KMS-11 (cell line): ENCODE measurements around the gene BCAN.

Source experiments
- H2AFZ ChIP-seq: fragments of 200-600 bp; sonication (generic); 2 replicates; pipeline ENCODE4 v1.6.1; 2016; ENCODE audit warnings: antibody characterized with exemption, mixed run types, low read depth
- H3K27ac ChIP-seq: fragments of 200-600 bp; sonication (generic); 2 replicates; pipeline ENCODE4 v1.6.1; 2016; ENCODE audit warnings: mild to moderate bottlenecking, mixed run types
- H3K27me3 ChIP-seq: fragments of 200-600 bp; sonication (generic); 2 replicates; pipeline ENCODE4 v1.6.1; 2017; ENCODE audit warnings: mild to moderate bottlenecking, low read depth, mixed run types, moderate library complexity; ENCODE audit not compliant: insufficient read depth
- H3K36me3 ChIP-seq: fragments of 200-600 bp; sonication (generic); 2 replicates; pipeline ENCODE4 v1.6.1; 2017; ENCODE audit warnings: mild to moderate bottlenecking, mixed run types; ENCODE audit not compliant: insufficient read depth
- H3K4me1 ChIP-seq: fragments of 200-600 bp; sonication (generic); 2 replicates; pipeline ENCODE4 v1.6.1; 2016; ENCODE audit warnings: mild to moderate bottlenecking, low read depth, mixed run types; ENCODE audit not compliant: poor library complexity, severe bottlenecking
- H3K4me2 ChIP-seq: fragments of 200-600 bp; sonication (generic); 2 replicates; pipeline ENCODE4 v1.7.0; 2016; ENCODE audit warnings: mild to moderate bottlenecking, mixed run types
- H3K4me3 ChIP-seq: fragments of 200-600 bp; sonication (generic); IDR thresholded peaks from 2 replicates; pipeline ENCODE4 v1.6.1; 2017; ENCODE audit warnings: low read depth, low read length, mixed read lengths; ENCODE audit not compliant: insufficient read depth
- H3K79me2 ChIP-seq: fragments of 200-600 bp; sonication (generic); 2 replicates; pipeline ENCODE4 v1.6.1; 2016; ENCODE audit warnings: low read depth, mixed run types; ENCODE audit not compliant: insufficient read depth
- H3K9ac ChIP-seq: fragments of 200-600 bp; sonication (generic); 2 replicates; pipeline ENCODE4 v1.6.1; 2016; ENCODE audit warnings: mild to moderate bottlenecking, mixed run types
- H4K20me1 ChIP-seq: fragments of 200-600 bp; sonication (generic); 2 replicates; pipeline ENCODE4 v1.6.1; 2016; ENCODE audit warnings: mild to moderate bottlenecking, mixed run types; ENCODE audit not compliant: insufficient read depth
- TF ChIP-seq, protein P1 (sequence below): fragments of 200-600 bp; sonication (generic); conservative IDR thresholded peaks from 2 replicates; pipeline ENCODE4 v1.6.1; 2017; ENCODE audit warnings: low read depth, mild to moderate bottlenecking, antibody characterized with exemption, low read length, moderate library complexity, mixed read lengths

Gene BCAN

DNA sequence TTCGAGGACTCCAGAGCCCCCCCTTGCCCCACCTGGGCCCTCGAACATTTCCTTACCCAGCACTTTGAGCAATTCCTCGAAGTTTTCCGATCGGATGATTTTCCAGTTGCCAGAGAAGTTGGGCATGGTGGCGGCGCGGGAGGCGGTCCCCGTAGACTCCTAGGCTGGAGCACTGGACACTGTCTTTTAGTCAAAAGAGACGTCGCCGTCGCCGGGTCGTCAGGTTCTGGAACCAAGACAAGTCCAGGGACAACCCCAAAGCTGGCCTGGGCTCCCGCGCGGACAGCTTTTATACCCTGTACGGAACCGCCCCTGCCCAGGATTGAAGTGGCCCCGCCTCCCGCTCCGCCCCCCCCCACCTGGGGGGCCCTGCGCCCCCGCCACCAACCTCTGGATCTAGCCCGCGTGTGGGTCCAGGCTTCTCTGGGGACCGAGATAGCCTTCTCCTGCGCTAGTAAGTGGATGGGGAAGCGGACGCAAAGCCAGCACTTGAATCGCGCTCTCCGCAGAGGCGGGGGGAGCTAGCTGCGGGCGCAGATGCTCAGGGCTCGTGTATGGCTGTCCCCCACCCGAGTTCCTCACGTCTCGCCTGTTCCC is 63.5 kb downstream of the BCAN start, which contains the start of gene CRABP2:
Gene CRABP2, minus strand, starts transcription at position 263 of the 597 bp plus-strand sequence. Its CDS starts 137 bp downstream, at position 126.
- Histone ChIP-seq H3K4me1 (peaks cover 20% of the 10 kb centered on the region), H3K27me3 (peaks cover 92% of the 10 kb centered on the region), H4K20me1 (no peaks in the 10 kb centered on the region), H3K4me2 (peak within 1 kb of the TSS; percentile 79), H3K4me3 (peak within 1 kb of the TSS; percentile 91), H2AFZ (peak within 1 kb of the TSS; percentile 72), H3K79me2 (no peaks in the 10 kb centered on the region), H3K9ac (peak within 1 kb of the TSS; percentile 10; the same call in 1 of the 2 replicates), H3K36me3 (no peaks in the 10 kb centered on the region), H3K27ac (no peak within 1 kb of the TSS)
- TF ChIP-seq, protein P1, sequence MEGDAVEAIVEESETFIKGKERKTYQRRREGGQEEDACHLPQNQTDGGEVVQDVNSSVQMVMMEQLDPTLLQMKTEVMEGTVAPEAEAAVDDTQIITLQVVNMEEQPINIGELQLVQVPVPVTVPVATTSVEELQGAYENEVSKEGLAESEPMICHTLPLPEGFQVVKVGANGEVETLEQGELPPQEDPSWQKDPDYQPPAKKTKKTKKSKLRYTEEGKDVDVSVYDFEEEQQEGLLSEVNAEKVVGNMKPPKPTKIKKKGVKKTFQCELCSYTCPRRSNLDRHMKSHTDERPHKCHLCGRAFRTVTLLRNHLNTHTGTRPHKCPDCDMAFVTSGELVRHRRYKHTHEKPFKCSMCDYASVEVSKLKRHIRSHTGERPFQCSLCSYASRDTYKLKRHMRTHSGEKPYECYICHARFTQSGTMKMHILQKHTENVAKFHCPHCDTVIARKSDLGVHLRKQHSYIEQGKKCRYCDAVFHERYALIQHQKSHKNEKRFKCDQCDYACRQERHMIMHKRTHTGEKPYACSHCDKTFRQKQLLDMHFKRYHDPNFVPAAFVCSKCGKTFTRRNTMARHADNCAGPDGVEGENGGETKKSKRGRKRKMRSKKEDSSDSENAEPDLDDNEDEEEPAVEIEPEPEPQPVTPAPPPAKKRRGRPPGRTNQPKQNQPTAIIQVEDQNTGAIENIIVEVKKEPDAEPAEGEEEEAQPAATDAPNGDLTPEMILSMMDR, result no peak

DNA sequence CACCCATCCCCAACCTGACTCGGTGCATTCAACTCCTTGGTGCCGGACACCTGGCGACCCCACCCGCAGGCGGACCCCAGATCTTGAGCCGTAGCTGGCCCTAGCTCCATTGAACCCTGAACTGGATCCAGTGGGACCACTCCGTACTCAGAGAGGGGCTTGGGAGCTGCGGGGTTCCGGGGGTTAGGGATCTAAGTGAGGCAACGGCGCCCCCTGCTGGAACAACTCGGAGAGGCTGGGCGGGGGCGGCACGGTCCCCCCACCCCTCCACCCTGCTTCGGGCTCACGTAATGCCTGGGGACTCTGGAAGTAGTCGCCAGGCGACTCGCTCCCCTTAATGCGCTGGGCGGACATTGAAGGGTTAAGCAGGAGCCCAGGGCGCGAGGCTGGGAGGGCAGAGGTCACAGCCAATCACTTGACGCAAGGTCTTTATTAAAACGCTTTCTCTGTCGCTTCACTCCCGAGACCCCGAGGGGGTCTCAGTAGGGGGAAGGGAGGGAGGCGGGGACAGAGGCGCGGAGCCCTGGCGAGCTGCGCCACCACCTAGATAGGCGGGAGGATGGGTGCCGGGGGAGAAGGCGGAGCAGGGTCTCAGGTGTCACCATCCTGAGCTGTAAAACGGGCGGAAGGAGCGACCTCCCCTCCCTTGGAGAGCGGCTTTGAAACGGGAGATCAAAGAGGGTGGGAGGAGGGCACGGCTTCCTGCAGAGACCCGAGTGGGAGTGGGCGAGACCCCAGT is 64.2 kb downstream of the BCAN start:
- Histone ChIP-seq H4K20me1 (no peaks in the 10 kb centered on the region), H3K4me2 (peak overlapping the region; percentile 79), H3K27me3 (peaks cover 86% of the 10 kb centered on the region), H3K4me3 (peak overlapping the region; percentile 91), H3K79me2 (no peaks in the 10 kb centered on the region), H3K4me1 (peaks cover 20% of the 10 kb centered on the region), H3K36me3 (no peaks in the 10 kb centered on the region), H2AFZ (peak overlapping the region; percentile 72), H3K9ac (peak overlapping the region; percentile 10; the same call in 1 of the 2 replicates), H3K27ac (no peak overlapping the region)
- TF ChIP-seq, protein P1, result peak; percentile 100

DNA sequence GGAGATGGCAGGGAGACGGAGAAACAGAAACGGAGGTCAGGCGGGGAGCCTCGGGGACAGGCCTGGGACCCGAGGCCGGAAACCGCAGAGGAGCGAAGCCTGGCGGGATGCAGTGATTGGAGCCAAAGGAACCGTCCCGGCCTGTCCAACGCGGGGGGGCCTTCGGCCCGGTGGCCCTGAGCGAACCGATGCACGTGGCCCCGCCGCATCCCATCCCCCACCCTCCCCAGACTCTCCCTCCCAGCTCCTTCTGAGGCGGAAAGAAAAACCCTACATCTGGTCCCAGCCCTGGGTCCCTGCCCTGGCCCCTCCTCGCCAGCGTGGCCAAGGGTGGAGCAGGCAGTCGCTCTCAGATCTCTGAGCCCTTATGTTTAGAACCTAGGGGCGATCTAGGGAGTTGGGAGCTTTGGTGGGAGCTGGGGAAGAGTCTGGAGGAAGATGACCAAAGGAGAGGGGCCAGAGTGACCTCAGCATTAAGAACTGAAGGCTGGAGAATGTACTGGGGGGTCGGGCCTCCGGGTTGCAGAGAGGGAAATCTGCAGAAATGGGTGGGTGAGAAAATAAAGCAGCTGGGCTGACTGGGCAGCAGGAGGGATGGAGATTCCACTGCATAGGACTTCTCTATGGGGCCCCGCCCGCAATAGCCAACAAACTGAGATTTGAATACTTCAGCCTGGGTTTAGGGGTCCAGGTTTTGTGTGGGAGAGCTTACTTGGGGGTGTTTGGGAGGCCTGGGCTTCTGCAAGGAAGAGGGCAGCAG is 64.9 kb downstream of the BCAN start:
- H3K4me1 ChIP-seq, result peaks cover 20% of the 10 kb centered on the region
- H3K27ac ChIP-seq, result no peak overlapping the region
- peak overlapping the region; percentile 72 for H2AFZ ChIP-seq
- H3K9ac ChIP-seq, result peak overlapping the region; percentile 10; the same call in 1 of the 2 replicates
- H3K4me3 ChIP-seq, result peak overlapping the region; percentile 91
- H3K79me2 ChIP-seq, result no peaks in the 10 kb centered on the region
- no peaks in the 10 kb centered on the region for H4K20me1 ChIP-seq
- H3K4me2 ChIP-seq, result peak overlapping the region; percentile 79
- no peaks in the 10 kb centered on the region for H3K36me3 ChIP-seq
- peaks cover 83% of the 10 kb centered on the region for H3K27me3 ChIP-seq
- TF ChIP-seq, protein P1, result no peak

DNA sequence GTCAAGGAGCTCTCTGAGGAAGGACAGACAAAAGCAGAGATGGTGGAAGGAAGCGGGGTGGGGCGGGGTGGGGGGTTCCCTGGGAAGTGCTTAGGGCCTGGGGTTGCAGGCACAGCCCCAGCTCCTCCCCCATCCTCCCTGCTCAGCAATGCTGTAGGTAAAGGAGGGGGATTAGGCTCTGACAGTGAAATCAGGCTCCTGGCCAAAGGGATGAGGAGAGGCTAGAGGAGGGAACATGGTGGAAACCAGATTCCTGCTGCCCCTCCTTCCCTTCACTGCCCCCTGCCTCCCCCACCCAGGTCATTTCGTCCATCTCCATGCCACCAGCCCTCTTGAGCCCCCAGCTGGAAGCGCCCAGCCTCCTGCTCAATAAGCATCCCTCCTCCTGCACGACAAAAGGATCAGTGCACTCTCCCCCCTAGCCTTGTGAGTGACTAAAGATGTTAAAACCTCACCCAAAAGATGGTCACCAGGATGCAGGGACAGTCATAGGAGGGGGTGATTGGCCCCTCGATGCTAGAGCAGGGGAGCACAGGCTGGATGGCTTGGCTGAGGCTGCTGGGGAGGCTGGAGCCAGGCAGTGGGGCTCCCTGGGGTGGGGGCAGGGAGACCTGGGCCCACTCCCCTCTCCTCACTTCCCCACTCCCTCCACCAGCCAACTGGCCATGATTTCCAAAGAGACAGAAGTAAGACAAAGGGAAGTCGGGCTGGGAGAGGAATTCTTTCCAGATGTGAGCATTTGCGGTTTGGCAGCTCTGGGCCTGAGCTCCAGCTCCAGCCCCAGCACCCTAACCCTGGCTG is 65.7 kb downstream of the BCAN start:
- Histone ChIP-seq H3K4me1 (peaks cover 20% of the 10 kb centered on the region), H3K27me3 (peaks cover 78% of the 10 kb centered on the region), H4K20me1 (no peaks in the 10 kb centered on the region), H2AFZ (no peak overlapping the region), H3K36me3 (no peaks in the 10 kb centered on the region), H3K4me3 (no peak overlapping the region), H3K9ac (no peak overlapping the region), H3K4me2 (no peak overlapping the region), H3K79me2 (no peaks in the 10 kb centered on the region), H3K27ac (no peak overlapping the region)
- TF ChIP-seq, protein P1, result no peak
